GM19193 (cell line): ENCODE measurements around the gene IL31.

Experiments used
- POLR2A ChIP-seq: IDR thresholded peaks from 4 replicates; pipeline ENCODE4 v1.6.1; 2011; ENCODE audit not compliant: insufficient read depth, insufficient read length; ENCODE audit errors: extremely low read depth

The IL31 gene

GRCh38 chr12:122147514-122148290 is 26.3 kb downstream of the IL31 start:
- no peak for TF ChIP-seq POLR2A

GRCh38 chr12:122145505-122146330 is 28.3 kb downstream of the IL31 start:
- no peak for TF ChIP-seq POLR2A

GRCh38 chr12:122144885-122145284 is 29.1 kb downstream of the IL31 start:
- no peak for TF ChIP-seq POLR2A

GRCh38 chr12:122142857-122143256 is 31.2 kb downstream of the IL31 start:
- no peak for TF ChIP-seq POLR2A

GRCh38 chr12:122141911-122142725 is 31.9 kb downstream of the IL31 start:
- TF ChIP-seq POLR2A: no peak

GRCh38 chr12:122140467-122141257 is 33.4 kb downstream of the IL31 start:
- TF ChIP-seq POLR2A: no peak

GRCh38 chr12:122139941-122140340 is 34.1 kb downstream of the IL31 start:
- TF ChIP-seq POLR2A: no peak

GRCh38 chr12:122139266-122139665 is 34.8 kb downstream of the IL31 start:
- no peak for TF ChIP-seq POLR2A

- no peak for TF ChIP-seq POLR2A
Measured at GRCh38 chr12:122138616-122139015, 35.4 kb downstream of the IL31 start.

- no peak for TF ChIP-seq POLR2A
Measured at GRCh38 chr12:122138181-122138580, 35.8 kb downstream of the IL31 start.

GRCh38 chr12:122137681-122138080 is 36.3 kb downstream of the IL31 start:
- TF ChIP-seq POLR2A: no peak

- TF ChIP-seq POLR2A: no peak
Measured at GRCh38 chr12:122137229-122137628, 36.8 kb downstream of the IL31 start.

GRCh38 chr12:122135437-122136031 is 38.5 kb downstream of the IL31 start:
- TF ChIP-seq POLR2A: no peak
